Activated effector memory CD4-positive, alpha-beta T cell treated with anti-CD3 and anti-CD28 coated beads, Interleukin-2, amount 50 U/mL, for 16 hours (primary cell): Measurements from ENCODE around the gene IFNB1.

Source experiments
- DNase-seq: peaks from one replicate; pipeline ENCODE4 v3.0.0-alpha.2; 2020

The IFNB1 gene

GRCh38 chr9:21060919-21061561 lies 16.7 kb downstream of the IFNB1 start:
- DNase-seq: no peak

- no peak for DNase-seq
Observed at GRCh38 chr9:21056931-21057330, 20.8 kb downstream of the IFNB1 start.

- DNase-seq: no peak
Observed at GRCh38 chr9:21053851-21054250, 23.9 kb downstream of the IFNB1 start.

- no peak for DNase-seq
Observed at GRCh38 chr9:21047281-21047691, 30.5 kb downstream of the IFNB1 start.

GRCh38 chr9:21043841-21044240 lies 33.9 kb downstream of the IFNB1 start:
- DNase-seq: no peak

- no peak for DNase-seq
Observed at GRCh38 chr9:21042466-21042865, 35.3 kb downstream of the IFNB1 start.

- DNase-seq: no peak
Observed at GRCh38 chr9:21039302-21039701, 38.4 kb downstream of the IFNB1 start.

- DNase-seq: no peak
Observed at GRCh38 chr9:21037278-21037677, 40.5 kb downstream of the IFNB1 start.

GRCh38 chr9:21031808-21032183 lies 45.9 kb downstream of the IFNB1 start:
- no peak for DNase-seq

- peak; percentile 87 for DNase-seq
Observed at GRCh38 chr9:21031091-21031807, 46.5 kb downstream of the IFNB1 start, which contains the start of gene HACD4. Gene HACD4 (minus strand): TSS chr9:21031640. CDS start chr9:21031590, 50 bp downstream.

- DNase-seq: no peak
Observed at GRCh38 chr9:21030389-21031035, 47.2 kb downstream of the IFNB1 start.

GRCh38 chr9:21029661-21030060 lies 48.1 kb downstream of the IFNB1 start:
- DNase-seq: no peak

GRCh38 chr9:21028466-21028865 lies 49.3 kb downstream of the IFNB1 start:
- no peak for DNase-seq

GRCh38 chr9:21027295-21027694 lies 50.4 kb downstream of the IFNB1 start:
- no peak for DNase-seq
